Measurements from ENCODE around the gene SNX13.
"Not testable (repeated sequence)": the region's sequence is repeated elsewhere in the genome, so short reads cannot be mapped to it uniquely, and the experiment has no call there.

Gene SNX13

GRCh38 chr7:17916786-17917185 lies 23.5 kb downstream of the SNX13 start:
- no peak overlapping the region for H3K4me3 ChIP-seq (ENCODE audit: low read depth, low read length)
- TF ChIP-seq, protein P1, sequence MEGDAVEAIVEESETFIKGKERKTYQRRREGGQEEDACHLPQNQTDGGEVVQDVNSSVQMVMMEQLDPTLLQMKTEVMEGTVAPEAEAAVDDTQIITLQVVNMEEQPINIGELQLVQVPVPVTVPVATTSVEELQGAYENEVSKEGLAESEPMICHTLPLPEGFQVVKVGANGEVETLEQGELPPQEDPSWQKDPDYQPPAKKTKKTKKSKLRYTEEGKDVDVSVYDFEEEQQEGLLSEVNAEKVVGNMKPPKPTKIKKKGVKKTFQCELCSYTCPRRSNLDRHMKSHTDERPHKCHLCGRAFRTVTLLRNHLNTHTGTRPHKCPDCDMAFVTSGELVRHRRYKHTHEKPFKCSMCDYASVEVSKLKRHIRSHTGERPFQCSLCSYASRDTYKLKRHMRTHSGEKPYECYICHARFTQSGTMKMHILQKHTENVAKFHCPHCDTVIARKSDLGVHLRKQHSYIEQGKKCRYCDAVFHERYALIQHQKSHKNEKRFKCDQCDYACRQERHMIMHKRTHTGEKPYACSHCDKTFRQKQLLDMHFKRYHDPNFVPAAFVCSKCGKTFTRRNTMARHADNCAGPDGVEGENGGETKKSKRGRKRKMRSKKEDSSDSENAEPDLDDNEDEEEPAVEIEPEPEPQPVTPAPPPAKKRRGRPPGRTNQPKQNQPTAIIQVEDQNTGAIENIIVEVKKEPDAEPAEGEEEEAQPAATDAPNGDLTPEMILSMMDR (conservative IDR thresholded peaks at IDR 0.05; ENCODE audit: low read depth, low read length), result no peak
- DNase-seq (ENCODE audit: low read depth), result no peak

DNA sequence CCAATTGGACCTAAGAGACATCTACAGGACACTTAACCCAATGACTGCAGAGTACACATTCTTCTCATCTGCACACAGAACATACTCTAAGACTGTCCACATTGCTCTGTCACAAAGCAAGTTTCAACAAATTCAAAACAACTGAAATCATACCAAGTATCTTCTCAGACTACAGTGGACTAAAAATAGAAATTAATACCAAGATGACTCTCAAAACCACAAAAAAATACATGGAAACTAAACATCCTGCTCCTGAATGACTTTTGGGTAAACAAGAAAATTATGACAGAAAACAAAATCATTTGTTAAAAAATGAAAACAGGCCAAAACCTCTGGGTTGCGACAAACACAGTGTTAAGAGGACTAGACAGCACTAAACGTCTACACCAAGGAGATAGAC lies 24.5 kb downstream of the SNX13 start:
- no peak overlapping the region for H3K4me3 ChIP-seq (ENCODE audit: low read depth, low read length)
- TF ChIP-seq, protein P1 (conservative IDR thresholded peaks at IDR 0.05; ENCODE audit: low read depth, low read length), result no peak
- DNase-seq (ENCODE audit: low read depth), result no peak

DNA sequence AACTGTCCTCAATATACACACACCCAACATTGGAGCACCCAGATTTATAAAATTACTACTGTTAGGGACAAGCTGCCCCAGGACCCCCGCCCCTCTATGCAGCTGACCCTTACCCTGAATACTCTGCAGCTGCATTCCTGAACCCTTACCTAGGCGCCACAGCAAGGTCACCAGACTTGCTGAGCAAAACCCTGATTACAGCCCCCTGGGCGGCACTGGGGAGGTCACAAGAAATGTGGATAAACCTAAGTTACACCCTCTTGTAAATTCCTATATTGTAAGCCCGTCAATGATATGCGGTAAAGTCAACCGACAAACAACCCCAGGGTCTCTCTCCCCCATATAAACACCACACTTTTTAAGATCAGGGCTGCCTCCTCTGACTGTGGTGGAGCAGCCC lies 25.1 kb downstream of the SNX13 start:
- DNase-seq (ENCODE audit: low read depth), result no peak
- TF ChIP-seq, protein P1 (conservative IDR thresholded peaks at IDR 0.05; ENCODE audit: low read depth, low read length), result no peak
- H3K4me3 ChIP-seq (ENCODE audit: low read depth, low read length), result no peak overlapping the region

GRCh38 chr7:17913250-17913649 lies 27.0 kb downstream of the SNX13 start:
- DNase-seq (ENCODE audit: low read depth), result no peak
- TF ChIP-seq, protein P1 (conservative IDR thresholded peaks at IDR 0.05; ENCODE audit: low read depth, low read length), result no peak

GRCh38 chr7:17912536-17913235 lies 27.6 kb downstream of the SNX13 start:
- TF ChIP-seq, protein P1 (conservative IDR thresholded peaks at IDR 0.05; ENCODE audit: low read depth, low read length), result no peak
- no peak overlapping the region for H3K4me3 ChIP-seq (ENCODE audit: low read depth, low read length)
- DNase-seq (ENCODE audit: low read depth), result no peak

More at GRCh38 chr7:17913250-17913649, 27.0 kb downstream of the SNX13 start:
- no peak overlapping the region for H3K4me3 ChIP-seq (ENCODE audit: low read depth, low read length)

DNA sequence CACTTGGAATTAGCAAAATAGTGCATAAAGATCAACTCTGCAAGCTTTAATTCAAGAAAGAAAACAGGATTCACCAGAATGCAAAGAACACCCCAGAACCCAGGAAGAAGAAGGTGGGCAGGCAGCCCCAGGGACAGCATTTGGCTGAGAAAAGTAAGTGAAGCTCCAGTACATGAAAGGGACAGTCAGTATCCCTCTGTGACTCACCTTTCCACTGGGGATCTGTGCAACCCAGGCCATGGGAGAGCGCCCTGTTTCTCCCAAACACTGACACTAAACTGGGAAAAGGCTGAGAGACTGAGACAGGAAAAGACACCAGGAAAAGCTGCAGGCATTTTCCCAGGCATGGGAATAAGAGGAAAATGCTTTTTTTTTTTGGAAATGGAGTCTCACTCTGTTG lies 28.2 kb downstream of the SNX13 start:
- DNase-seq (ENCODE audit: low read depth), result no peak
- TF ChIP-seq, protein P1 (conservative IDR thresholded peaks at IDR 0.05; ENCODE audit: low read depth, low read length), result no peak
- H3K4me3 ChIP-seq (ENCODE audit: low read depth, low read length), result no peak overlapping the region

DNA sequence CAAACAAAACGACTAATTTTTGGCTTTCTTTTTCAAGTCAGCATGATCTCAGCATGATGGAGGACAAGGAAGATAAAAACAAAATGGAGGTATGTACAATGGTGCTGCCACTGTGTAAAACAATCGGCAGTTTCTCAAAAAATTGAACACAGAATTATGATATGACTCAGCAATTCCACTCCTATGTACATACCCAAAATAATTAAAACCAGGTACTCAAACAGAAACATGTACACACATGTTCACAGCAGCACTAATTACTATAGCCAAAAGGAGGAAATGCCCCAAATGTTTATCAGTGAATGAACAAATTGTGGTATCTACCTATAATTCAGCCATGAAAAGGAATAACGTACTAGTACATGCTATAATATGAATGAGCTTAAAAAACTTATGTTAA lies 29.9 kb downstream of the SNX13 start:
- no peak for DNase-seq (ENCODE audit: low read depth)
- TF ChIP-seq, protein P1 (conservative IDR thresholded peaks at IDR 0.05; ENCODE audit: low read depth, low read length), result no peak
- no peak overlapping the region for H3K4me3 ChIP-seq (ENCODE audit: low read depth, low read length)

- not testable (repeated sequence) for DNase-seq (ENCODE audit: low read depth); H3K4me3 ChIP-seq (ENCODE audit: low read depth, low read length)
Observed at GRCh38 chr7:17909310-17909709, 31.0 kb downstream of the SNX13 start.

Measured in choroid plexus epithelial cell (primary cell).